ENCODE results near the gene CD28. TPM values are rescaled to one million over a fixed set of nuclear protein-coding genes. Genes with fewer than 3 reads are reported as not detected.
A peak's percentile ranks its signal among the peaks of the same experiment; 100 is the strongest.

The CD28 gene
- total and polyA plus RNA-seq, 4 donors: 0.14 to 3.0 (median 0.92) TPM

DNA sequence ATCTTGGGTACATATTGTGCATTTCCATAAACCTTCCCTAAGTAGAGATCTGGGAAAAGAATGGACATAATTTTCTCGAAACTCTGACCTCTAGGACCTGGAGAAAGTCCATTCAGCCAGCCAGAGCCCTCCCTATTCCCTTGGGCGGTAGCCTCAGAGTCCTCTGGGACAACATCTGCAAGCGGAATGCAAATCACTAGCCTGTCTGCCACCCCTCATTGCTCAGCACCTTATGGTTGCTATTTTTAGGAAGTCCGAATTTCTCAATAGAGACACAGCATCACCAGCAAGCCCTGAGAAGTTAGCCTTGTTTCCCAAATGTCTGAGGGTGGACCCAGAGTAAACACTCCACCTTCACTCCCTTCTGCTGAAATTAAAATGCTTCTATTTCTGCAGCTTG lies 17.6 kb upstream of the CD28 start:
- Histone ChIP-seq H3K9me3 (ENCODE audit: control insufficient read depth in 4 of 4, insufficient read depth in 3 of 4, low read length in 3 of 4) (no peaks in the 10 kb centered on the region), H3K4me1 (ENCODE audit: control insufficient read depth in 5 of 5, insufficient read depth in 5 of 5, low read length in 5 of 5) (peaks cover 8 to 29% (median 14%) of the 10 kb centered on the region in 5 donors), H3K27me3 (ENCODE audit: control insufficient read depth in 3 of 3, insufficient read depth in 3 of 3, low read length in 2 of 3) (no peaks in the 10 kb centered on the region), H3K36me3 (ENCODE audit: control insufficient read depth in 4 of 4, insufficient read depth in 4 of 4, low read length in 4 of 4) (no peaks in the 10 kb centered on the region), H3K27ac (ENCODE audit: low read depth in 1 of 2, low read length in 1 of 2) (no peak overlapping the region), H3K9ac (ENCODE audit: insufficient read depth in 1 of 2, low read length in 2 of 2) (no peak overlapping the region), H3K4me3 (no peak overlapping the region)
- ATAC-seq (ENCODE audit: insufficient read depth, low FRiP score): peak; percentile 9
- TF ChIP-seq CTCF (IDR thresholded peaks at IDR 0.05; ENCODE audit: control extremely low read depth, extremely low read depth): no peak
- 46 to 51% methylated on average over 4 of the region's 4 CpGs for WGBS, 2 donors
- DNase-seq: peak in 1 of 3 donors; percentile 44

DNA sequence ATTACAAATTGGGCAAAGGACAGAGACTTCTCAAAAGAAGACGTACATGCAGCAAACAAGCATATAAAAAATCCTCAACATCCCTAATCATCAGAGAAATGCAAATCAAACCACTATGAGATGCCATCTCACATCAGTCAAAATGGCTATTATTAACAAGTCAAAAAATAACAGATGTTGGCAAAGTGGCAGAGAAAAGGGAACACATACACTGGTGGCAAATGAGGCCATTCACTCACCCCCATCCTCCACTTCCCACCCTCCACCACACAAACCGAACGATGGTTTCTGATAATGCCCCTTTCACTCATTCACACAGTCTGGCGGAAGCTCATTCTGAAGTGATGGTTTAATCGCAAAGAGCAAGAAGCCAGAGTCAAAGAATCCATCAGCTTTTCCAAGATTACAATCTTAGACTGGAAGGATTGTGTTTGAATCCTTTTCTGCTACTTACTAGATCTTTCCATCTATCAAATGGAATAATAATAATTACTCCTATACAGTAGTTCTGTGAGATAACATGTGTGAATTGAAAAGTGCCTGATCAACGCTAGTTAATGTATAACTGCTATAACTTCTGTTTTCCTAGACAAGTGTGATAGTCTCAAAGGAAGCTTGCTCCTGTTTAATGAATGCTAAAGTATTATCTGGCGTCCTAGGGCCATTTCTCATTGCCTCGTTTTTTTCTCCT lies 16.9 kb upstream of the CD28 start:
- DNase-seq (no peak), ATAC-seq (ENCODE audit: insufficient read depth, low FRiP score) (no peak)
- Histone ChIP-seq H3K9ac (ENCODE audit: insufficient read depth in 1 of 2, low read length in 2 of 2) (no peak overlapping the region), H3K4me3 (no peak overlapping the region), H3K27ac (ENCODE audit: low read depth in 1 of 2, low read length in 1 of 2) (peak overlapping the region; percentile 18 to 24), H3K4me1 (ENCODE audit: control insufficient read depth in 5 of 5, insufficient read depth in 5 of 5, low read length in 5 of 5) (peaks cover 8 to 33% (median 11%) of the 10 kb centered on the region in 5 donors), H3K27me3 (ENCODE audit: control insufficient read depth in 3 of 3, insufficient read depth in 3 of 3, low read length in 2 of 3) (no peaks in the 10 kb centered on the region), H3K9me3 (ENCODE audit: control insufficient read depth in 4 of 4, insufficient read depth in 3 of 4, low read length in 3 of 4) (no peaks in the 10 kb centered on the region), H3K36me3 (ENCODE audit: control insufficient read depth in 4 of 4, insufficient read depth in 4 of 4, low read length in 4 of 4) (no peaks in the 10 kb centered on the region)
- no peak for TF ChIP-seq CTCF (IDR thresholded peaks at IDR 0.05; ENCODE audit: control extremely low read depth, extremely low read depth)
- WGBS, 2 donors: 65 to 66% methylated on average over 8 of the region's 8 CpGs

DNA sequence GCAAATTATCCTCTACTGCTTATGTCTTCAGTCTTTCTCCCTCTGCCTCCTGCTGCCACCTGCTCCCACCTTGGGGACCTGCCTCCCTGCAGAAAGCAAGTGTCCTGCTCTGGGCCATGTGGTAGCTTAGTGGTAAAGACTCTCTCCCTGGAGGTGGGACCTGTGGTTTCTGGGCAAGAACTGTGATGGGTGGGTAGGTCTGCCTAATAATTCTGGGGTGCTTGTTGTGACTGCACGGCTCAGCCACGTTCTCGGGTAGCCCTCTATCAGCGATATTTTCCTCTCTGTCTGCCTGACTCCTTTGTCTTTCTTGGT lies 16.4 kb upstream of the CD28 start:
- WGBS, 2 donors: 93 to 97% methylated on average over 4 of the region's 4 CpGs
- TF ChIP-seq CTCF (IDR thresholded peaks at IDR 0.05; ENCODE audit: control extremely low read depth, extremely low read depth): no peak
- no peaks in the 10 kb centered on the region for H3K9me3 ChIP-seq (ENCODE audit: control insufficient read depth in 4 of 4, insufficient read depth in 3 of 4, low read length in 3 of 4)
- H3K36me3 ChIP-seq (ENCODE audit: control insufficient read depth in 4 of 4, insufficient read depth in 4 of 4, low read length in 4 of 4): no peaks in the 10 kb centered on the region
- no peaks in the 10 kb centered on the region for H3K27me3 ChIP-seq (ENCODE audit: control insufficient read depth in 3 of 3, insufficient read depth in 3 of 3, low read length in 2 of 3)
- no peak overlapping the region for H3K4me3 ChIP-seq
- peaks cover 8 to 33% (median 9%) of the 10 kb centered on the region in 5 donors for H3K4me1 ChIP-seq (ENCODE audit: control insufficient read depth in 5 of 5, insufficient read depth in 5 of 5, low read length in 5 of 5)
- DNase-seq (no peak), ATAC-seq (ENCODE audit: insufficient read depth, low FRiP score) (no peak)
- no peak overlapping the region for H3K9ac ChIP-seq (ENCODE audit: insufficient read depth in 1 of 2, low read length in 2 of 2)
- H3K27ac ChIP-seq (ENCODE audit: low read depth in 1 of 2, low read length in 1 of 2): peak overlapping the region in 1 of 2 donors; percentile 18
